Thyroid gland (tissue), 4 donors: ENCODE results near the gene PLSCR4.

Experiments
- POLR2A ChIP-seq, 2 donors: fragments of 450-650 bp; IDR thresholded peaks; one replicate each; pipeline ENCODE4 v1.6.1; 2017; ENCODE audit warnings: antibody characterized with exemption in 2 of 2, mild to moderate bottlenecking in 2 of 2, moderate library complexity in 1 of 2
- TF ChIP-seq, protein P1 (sequence below), 6 experiments: fragments of 200-600 bp in 3 of 6; fragments of 450-650 bp in 3 of 6; sonication (generic) in 3 of 6; IDR thresholded peaks; one replicate each; pipeline ENCODE4 v1.5.1; 2016 to 2019; ENCODE audit warnings: antibody characterized with exemption in 6 of 6, mild to moderate bottlenecking in 2 of 6, inconsistent platforms in 1 of 6, moderate library complexity in 1 of 6

GRCh38 chr3:146247911-146248310, 3.0 kb downstream of the PLSCR4 start:
- TF ChIP-seq, protein P1, sequence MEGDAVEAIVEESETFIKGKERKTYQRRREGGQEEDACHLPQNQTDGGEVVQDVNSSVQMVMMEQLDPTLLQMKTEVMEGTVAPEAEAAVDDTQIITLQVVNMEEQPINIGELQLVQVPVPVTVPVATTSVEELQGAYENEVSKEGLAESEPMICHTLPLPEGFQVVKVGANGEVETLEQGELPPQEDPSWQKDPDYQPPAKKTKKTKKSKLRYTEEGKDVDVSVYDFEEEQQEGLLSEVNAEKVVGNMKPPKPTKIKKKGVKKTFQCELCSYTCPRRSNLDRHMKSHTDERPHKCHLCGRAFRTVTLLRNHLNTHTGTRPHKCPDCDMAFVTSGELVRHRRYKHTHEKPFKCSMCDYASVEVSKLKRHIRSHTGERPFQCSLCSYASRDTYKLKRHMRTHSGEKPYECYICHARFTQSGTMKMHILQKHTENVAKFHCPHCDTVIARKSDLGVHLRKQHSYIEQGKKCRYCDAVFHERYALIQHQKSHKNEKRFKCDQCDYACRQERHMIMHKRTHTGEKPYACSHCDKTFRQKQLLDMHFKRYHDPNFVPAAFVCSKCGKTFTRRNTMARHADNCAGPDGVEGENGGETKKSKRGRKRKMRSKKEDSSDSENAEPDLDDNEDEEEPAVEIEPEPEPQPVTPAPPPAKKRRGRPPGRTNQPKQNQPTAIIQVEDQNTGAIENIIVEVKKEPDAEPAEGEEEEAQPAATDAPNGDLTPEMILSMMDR (IDR thresholded peaks at IDR 0.05), result no peak
- TF ChIP-seq POLR2A (IDR thresholded peaks at IDR 0.05), result no peak
